Activated CD4-positive, CD25-positive, alpha-beta regulatory T cell treated with anti-CD3 and anti-CD28 coated beads, Interleukin-2, amount 50 U/mL, for 72 hours (primary cell): ENCODE measurements around the gene OBP2B.
"Not testable (repeated sequence)": the region's sequence is repeated elsewhere in the genome, so short reads cannot be mapped to it uniquely, and the experiment has no call there.

Experiments used
- DNase-seq: peaks from one replicate; pipeline ENCODE4 v3.0.0; 2021

Gene OBP2B

GRCh38 chr9:133200631-133201030 lies 8.4 kb downstream of the OBP2B start:
- no peak for DNase-seq

GRCh38 chr9:133199648-133200321 lies 9.3 kb downstream of the OBP2B start:
- DNase-seq, result no peak

DNA sequence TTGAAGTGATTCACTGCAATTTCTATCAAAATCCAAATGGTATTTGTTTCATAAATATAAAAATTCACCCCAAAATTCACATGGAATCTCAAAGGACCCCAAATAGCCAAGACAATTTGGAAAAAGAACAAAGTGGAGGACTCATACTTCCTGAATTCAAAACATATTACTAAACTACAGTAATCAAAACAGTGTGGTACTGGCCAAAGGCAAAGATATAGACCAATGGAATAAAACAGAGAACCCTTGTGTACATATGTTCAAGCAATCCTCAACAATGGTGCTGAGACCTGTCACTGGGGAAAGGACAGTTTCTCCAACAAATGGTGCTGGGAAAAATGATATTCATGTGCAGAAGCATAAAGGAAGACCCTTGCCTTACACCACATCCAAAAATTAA lies 14.0 kb downstream of the OBP2B start:
- DNase-seq, result no peak

DNA sequence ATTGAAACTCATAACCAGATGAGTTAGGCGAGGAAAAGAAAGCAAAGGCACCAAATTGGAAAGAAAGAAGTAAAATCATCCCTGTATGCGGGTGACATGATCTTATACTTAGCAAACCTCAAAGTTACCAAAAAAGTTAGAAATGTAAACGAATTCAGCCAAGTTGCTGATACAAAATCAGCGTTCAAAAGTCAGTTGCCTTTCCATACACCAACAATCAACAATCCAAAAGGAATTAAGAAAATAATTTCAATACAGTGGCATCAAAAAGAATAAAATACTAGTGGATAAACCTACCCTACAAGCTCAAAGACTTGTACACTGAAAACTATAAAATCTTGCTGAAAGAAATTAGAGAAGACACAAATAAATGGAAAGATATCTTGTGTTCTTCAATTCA lies 14.5 kb downstream of the OBP2B start:
- DNase-seq, result no peak

DNA sequence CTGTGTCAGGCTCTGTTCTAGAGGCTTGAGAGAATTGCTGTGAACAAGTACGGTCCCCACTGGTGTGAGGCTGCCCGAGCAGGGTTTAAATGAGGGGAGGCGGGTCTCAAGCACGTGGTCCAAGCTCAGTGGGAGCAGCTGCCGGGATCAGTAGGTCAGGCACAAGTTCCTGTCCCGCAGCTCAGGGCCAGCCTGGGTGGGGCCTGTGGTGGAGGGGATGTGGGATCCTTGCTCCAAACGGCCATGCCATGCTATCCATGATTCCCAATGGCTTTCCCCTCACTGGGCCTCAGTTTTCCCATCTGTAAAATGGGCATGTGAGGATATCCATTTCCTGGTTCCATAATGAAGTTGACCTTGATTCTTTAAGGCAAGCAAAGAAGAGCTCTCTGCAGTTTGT lies 17.1 kb downstream of the OBP2B start:
- no peak for DNase-seq

DNA sequence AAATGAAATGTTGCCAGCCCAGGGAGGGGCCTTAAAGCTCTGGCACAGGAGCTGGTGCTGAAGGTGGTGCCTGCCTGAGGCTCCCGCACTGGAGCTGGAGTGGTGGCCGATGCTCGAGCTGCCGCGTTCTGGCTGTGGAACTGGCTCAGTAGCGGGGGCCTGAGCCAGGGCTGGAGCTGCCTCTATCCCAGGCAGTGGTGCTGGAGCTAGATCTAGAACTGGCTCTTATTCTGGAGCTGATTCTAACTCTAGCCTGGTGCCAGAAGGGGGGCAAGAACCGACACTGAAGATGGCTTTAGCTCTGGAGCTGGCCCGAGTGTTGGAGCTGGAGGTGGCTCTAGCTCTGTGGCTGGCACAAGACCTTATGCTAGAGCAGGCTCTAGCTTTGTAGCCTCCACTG lies 19.2 kb downstream of the OBP2B start:
- no peak for DNase-seq

- no peak for DNase-seq
These were observed 20.2 kb downstream of the OBP2B start for GRCh38 chr9:133188843-133189180.

DNA sequence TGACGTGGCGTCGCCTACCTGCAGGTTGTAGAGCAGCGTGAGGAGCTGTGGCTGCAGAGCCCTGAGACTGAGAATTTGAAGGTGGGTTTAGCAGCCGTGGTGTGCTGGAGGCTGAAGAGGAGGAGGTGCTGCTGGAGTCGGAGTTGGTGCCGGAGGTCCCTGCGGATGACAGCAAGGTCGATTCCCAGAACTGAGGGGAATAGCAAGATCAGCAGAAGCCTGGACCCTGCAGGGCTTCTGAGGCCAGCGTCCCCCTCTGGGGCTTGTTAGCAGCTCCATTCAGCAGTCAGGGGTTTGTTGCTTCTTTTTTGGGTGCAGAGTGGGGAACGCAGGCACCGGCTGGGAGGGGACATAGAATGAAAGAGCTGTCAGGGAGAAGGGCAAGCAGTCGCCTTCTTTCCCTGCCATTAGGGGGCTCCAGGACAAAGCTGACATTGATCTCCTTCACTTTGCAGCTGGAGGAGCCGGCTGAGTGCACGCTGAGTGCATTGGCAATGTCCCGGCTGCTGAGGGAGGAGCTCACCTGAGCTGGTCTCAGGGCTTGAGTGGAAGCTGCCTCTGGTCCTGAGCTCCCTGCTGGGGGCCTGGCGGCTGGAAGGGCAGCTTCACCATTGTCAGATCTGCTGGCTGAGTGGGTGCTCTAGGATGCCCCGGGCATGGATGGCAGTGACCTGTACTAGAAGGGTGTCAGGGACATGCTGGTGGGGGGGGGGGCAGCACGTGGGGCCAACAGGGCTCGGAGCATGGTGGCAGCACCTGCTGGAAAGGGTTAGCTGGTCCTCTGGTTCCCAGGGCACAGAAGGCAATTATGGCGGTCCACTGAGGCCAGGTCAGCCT lies 20.8 kb downstream of the OBP2B start:
- no peak for DNase-seq

- DNase-seq, result no peak
These were observed 21.5 kb downstream of the OBP2B start for GRCh38 chr9:133187561-133188005.

DNA sequence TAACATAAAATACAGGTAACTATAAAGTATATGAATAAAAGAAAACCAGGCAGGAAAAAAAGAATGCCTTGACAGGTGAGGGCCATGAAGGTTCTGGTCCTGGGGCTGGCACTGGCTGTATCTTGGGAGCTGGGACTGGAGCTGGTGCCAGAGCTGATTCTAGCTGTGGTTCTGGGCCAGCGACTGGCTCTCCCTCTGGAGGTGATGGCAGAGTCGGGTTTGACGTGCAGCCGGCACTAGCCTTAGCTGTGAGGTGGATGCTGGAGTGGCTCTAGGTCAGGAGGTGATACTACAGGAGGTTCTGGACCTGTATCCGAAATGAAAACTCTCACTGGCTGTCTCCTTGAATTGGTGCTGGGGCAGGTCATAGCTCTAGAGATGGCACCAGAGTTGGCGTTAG lies 22.3 kb downstream of the OBP2B start:
- DNase-seq, result no peak

- no peak for DNase-seq
These were observed 24.1 kb downstream of the OBP2B start for GRCh38 chr9:133184971-133185370.

DNA sequence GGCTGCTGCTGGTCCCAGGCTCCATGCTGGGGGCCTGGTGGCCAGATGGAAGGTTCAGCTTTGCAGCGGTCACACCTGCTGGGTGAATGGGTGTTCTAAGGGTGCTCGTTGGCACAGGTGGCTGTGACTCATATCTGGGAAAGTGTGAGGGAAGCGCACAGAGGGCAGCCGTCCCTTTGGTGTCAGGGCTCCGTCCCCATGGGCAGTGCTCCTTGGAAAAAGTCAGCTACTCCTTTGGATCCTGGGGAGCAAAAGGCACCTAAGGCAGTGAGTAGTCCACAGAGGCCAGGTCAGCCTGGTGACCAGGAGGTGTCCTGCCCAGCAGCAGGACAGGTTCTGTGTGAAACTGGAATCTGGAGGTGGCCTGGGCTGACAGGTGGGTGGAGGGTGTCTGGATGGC lies 26.9 kb downstream of the OBP2B start:
- no peak for DNase-seq

DNA sequence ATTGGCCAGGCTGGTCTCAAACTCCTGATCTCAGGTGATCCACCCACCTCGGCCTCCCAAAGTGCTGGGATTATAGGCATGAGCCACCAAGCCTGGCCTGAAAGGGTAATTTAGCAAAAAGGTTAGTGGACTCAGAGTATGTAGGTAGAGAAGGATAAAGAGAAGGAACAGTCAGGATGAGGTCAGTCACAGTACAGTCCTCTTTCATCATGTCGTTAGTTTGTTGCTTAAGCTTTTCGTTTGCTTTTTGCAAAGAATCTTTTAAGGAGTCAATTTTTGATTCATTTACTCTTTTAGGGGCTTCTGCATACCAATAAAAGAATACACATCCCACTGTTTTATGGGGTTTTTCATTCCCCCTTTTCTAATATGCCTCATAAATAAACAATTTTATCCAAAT lies 27.5 kb downstream of the OBP2B start:
- no peak for DNase-seq

GRCh38 chr9:133180953-133181352 lies 28.1 kb downstream of the OBP2B start:
- no peak for DNase-seq

DNA sequence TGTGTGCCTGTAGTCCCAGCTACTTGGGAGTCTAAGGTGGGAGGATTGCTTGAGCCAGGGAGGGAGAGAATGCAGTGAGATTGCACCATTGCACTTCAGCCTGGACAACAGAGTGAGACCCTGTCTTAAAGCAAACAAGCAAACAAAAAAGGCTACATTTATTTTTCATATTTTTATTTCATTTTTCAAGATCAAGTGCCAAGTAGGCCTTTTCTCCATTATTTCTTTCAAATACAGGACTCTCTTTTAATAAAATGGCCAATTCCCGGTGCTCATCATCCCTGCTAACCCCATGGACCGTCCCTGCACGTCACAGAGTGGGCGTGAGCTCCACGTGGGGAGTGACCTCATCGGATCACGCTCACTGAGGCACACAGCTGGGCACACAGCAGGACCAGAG lies 36.0 kb downstream of the OBP2B start:
- no peak for DNase-seq

- no peak for DNase-seq
These were observed 37.7 kb downstream of the OBP2B start for GRCh38 chr9:133171161-133171961.

DNA sequence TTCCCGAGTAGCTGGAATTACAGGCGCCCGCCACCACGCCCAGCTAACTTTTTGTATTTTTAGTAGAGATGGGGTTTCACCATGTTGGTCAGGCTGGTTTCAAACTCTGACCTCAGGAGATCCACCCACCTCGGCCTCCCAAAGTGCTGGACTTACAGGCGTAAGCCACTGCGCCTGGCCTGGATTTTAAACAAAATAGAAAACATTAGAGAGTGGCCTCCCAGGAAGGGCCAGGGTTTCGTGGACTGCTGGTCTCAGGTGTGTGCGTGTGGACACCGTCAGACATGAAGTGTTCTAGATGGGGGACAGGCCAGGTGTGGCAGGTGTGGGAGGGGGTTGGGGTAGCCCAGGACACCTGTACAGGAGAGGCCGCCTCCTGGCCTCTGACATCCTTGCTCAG lies 38.3 kb downstream of the OBP2B start:
- DNase-seq, result no peak

- DNase-seq, result not testable (repeated sequence)
These were observed 39.4 kb downstream of the OBP2B start for GRCh38 chr9:133169687-133170086.

- DNase-seq, result no peak
These were observed 39.9 kb downstream of the OBP2B start for GRCh38 chr9:133169102-133169501.

DNA sequence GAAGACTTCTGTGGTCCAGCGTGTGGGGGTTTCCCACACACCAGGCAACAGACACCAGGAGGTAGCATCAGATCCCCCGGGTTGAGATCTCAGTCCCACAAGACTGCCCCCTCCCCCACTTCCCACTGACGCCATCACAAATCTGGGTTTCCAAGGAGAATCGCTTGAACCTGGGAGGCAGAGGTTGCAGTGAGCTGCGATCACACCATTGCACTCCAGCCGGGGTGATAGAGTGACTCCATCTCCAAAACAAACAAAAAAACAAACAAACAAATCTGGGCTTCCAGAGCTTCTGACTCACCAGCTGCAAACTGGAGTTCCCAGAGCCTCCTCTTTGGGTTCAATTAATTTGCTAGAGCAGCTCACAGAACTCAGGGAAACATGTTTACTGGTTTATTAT lies 40.6 kb downstream of the OBP2B start:
- DNase-seq, result no peak

GRCh38 chr9:133167769-133168168 lies 41.3 kb downstream of the OBP2B start:
- no peak for DNase-seq

GRCh38 chr9:133167096-133167730 lies 41.8 kb downstream of the OBP2B start:
- DNase-seq, result no peak

DNA sequence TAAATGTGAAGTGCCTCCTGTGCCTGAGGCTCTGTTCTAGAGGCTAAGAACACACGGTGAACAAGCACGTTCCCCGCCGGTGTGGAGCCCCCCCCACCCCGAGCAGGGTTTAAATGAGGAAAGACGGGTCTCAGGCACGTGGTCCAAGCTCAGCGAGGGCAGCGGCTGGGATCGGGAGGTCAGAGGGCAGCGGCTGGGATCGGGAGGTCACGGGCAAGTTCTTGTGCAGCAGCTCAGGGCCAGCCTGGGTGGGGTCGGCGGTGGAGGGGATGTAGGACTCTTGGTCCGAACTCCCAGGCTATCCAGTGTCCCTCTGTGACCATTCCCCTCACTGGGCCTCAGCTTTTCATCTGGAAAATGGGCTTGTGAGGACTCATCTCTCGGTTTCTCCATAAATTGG lies 42.7 kb downstream of the OBP2B start:
- no peak for DNase-seq

DNA sequence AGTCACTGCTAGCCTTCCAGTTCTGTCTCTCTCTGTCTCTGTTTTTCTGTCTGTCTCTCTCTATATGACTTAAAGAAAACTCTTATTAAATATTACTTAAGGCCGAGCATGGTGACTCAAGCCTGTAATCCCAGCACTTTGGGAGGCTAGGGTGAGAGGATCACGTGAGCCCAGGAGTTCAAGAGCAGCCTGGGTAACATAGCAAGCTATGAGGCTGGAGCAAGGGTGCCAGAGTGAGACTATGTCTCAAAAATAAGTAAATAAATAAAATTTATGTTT lies 43.7 kb downstream of the OBP2B start:
- DNase-seq, result no peak
